GM12864 (cell line): ENCODE results near the gene CLTCL1.

Experiments used
- DNase-seq: peaks from one replicate; pipeline ENCODE4 v3.0.0-alpha.2; 2011; ENCODE audit warnings: low read depth
- H3K4me3 ChIP-seq: 2 replicates; pipeline ENCODE4 v1.5.1; 2011; ENCODE audit warnings: mild to moderate bottlenecking, low read depth, low read length, control low read depth
- CTCF ChIP-seq: IDR thresholded peaks from 2 replicates; pipeline ENCODE4 v1.5.1; 2011; ENCODE audit warnings: low read depth, mild to moderate bottlenecking, moderate library complexity, low read length, control low read depth, inconsistent platforms; ENCODE audit errors: missing control alignments

The CLTCL1 gene

GRCh38 chr22:19132693-19133400 is 158.7 kb downstream of the CLTCL1 start:
- no peak for TF ChIP-seq CTCF
- no peak for DNase-seq
- H3K4me3 ChIP-seq, result no peak overlapping the region

- no peak for TF ChIP-seq CTCF
- H3K4me3 ChIP-seq, result no peak overlapping the region
- no peak for DNase-seq
Observed at GRCh38 chr22:19132153-19132552, 159.4 kb downstream of the CLTCL1 start.

- no peak overlapping the region for H3K4me3 ChIP-seq
- DNase-seq, result no peak
- TF ChIP-seq CTCF, result no peak
Observed at GRCh38 chr22:19131685-19132015, 159.9 kb downstream of the CLTCL1 start.

- no peak within 1 kb of the TSS for H3K4me3 ChIP-seq
- DNase-seq, result no peak
- TF ChIP-seq CTCF, result no peak
Observed at GRCh38 chr22:19130959-19131684, 160.4 kb downstream of the CLTCL1 start, which contains the start of gene TSSK2. Gene TSSK2 (plus strand): TSS chr22:19131308. CDS start chr22:19131400, 92 bp downstream.

- DNase-seq, result no peak
- no peak for TF ChIP-seq CTCF
- no peak overlapping the region for H3K4me3 ChIP-seq
Observed at GRCh38 chr22:19129871-19130270, 161.6 kb downstream of the CLTCL1 start.
